IMR-90 (cell line): ENCODE results near the gene PLEKHB2. TPM values are rescaled to one million over a fixed set of nuclear protein-coding genes. Genes with fewer than 3 reads are reported as not detected.

Experiments
- ATAC-seq: fragments of 200-7000 bp; cut with Tn5 transposase; 2 replicates; pipeline ENCODE4 v1.9.1; 2020; ENCODE audit warnings: low read depth, mild to moderate bottlenecking, moderate library complexity
- BruUV-seq: library from RNA; stranded (reverse); fragments of 400-500 nt; replicated peaks from 2 replicates; lab custom pipeline; 2021; lab: Mats Ljungman, UMichigan
- CTCF ChIA-PET: fragments of 300-600 bp; formaldehyde crosslinking; extraction: SDS; loops from one replicate; lab custom pipeline; 2021; ENCODE audit warnings: antibody characterized with exemption; lab: Yijun Ruan, JAX
- POLR2A ChIA-PET: fragments of 300-600 bp; sonication (Branson Sonifier 250); formaldehyde crosslinking; loops from one replicate; lab custom pipeline; 2022; ENCODE audit warnings: antibody characterized with exemption; ENCODE audit not compliant: unreplicated experiment; lab: Charles Lee
- DNase-seq: peaks from one replicate; pipeline ENCODE4 v3.0.0; 2013
- H2AFZ ChIP-seq: replicated peaks from 2 replicates; pipeline ENCODE3; 2013; ENCODE audit warnings: low read length, mild to moderate bottlenecking; ENCODE audit not compliant: poor library complexity
- H2AK5ac ChIP-seq: 2 replicates; pipeline ENCODE4 v1.6.1; 2013; ENCODE audit warnings: low read depth, low read length, inconsistent platforms
- H2AK9ac ChIP-seq: replicated peaks from 2 replicates; pipeline ENCODE3; 2013; ENCODE audit warnings: mild to moderate bottlenecking, low read depth, low read length, moderate library complexity; ENCODE audit not compliant: poor library complexity
- H2BK120ac ChIP-seq: 2 replicates; pipeline ENCODE4 v1.6.1; 2013; ENCODE audit warnings: low read depth, low read length, inconsistent platforms
- H2BK15ac ChIP-seq: 3 replicates; pipeline ENCODE4 v1.6.1; 2013; ENCODE audit warnings: low read depth, low read length, inconsistent platforms
- H2BK20ac ChIP-seq: 2 replicates; pipeline ENCODE4 v1.6.1; 2013; ENCODE audit warnings: low read depth, mild to moderate bottlenecking, inconsistent platforms, low read length, moderate library complexity
- H2BK5ac ChIP-seq: 2 replicates; pipeline ENCODE4 v1.6.1; 2013; ENCODE audit warnings: mild to moderate bottlenecking, low read depth, low read length, inconsistent platforms; ENCODE audit not compliant: poor library complexity, severe bottlenecking
- H3K14ac ChIP-seq: replicated peaks from 2 replicates; pipeline ENCODE4 v1.6.1; 2013; ENCODE audit warnings: low read depth, low read length, inconsistent platforms
- H3K18ac ChIP-seq: 2 replicates; pipeline ENCODE4 v1.6.1; 2013; ENCODE audit warnings: low read depth, low read length, control low read depth
- H3K23ac ChIP-seq: 2 replicates; pipeline ENCODE4 v1.6.1; 2013; ENCODE audit warnings: low read depth, low read length, inconsistent platforms
- H3K27ac ChIP-seq: 2 replicates; pipeline ENCODE4 v1.5.1; 2013; ENCODE audit warnings: mild to moderate bottlenecking, control low read depth, low read length; ENCODE audit not compliant: insufficient read depth
- H3K27me3 ChIP-seq: 2 replicates; pipeline ENCODE4 v1.6.1; 2013; ENCODE audit warnings: low read length; ENCODE audit not compliant: control insufficient read depth, insufficient read depth
- H3K36me3 ChIP-seq: 2 replicates; pipeline ENCODE4 v1.6.1; 2013; ENCODE audit warnings: low read length, mixed read lengths; ENCODE audit not compliant: control insufficient read depth, insufficient read depth
- H3K4ac ChIP-seq: 2 replicates; pipeline ENCODE4 v1.6.1; 2013; ENCODE audit warnings: low read depth, low read length, inconsistent platforms
- H3K4me1 ChIP-seq: 2 replicates; pipeline ENCODE4 v1.6.1; 2013; ENCODE audit warnings: low read length, mixed read lengths; ENCODE audit not compliant: control insufficient read depth, insufficient read depth
- H3K4me2 ChIP-seq: 2 replicates; pipeline ENCODE4 v1.6.1; 2013; ENCODE audit warnings: low read depth, mild to moderate bottlenecking, control low read depth, low read length, moderate library complexity
- H3K4me3 ChIP-seq: 2 replicates; pipeline ENCODE4 v1.5.1; 2013; ENCODE audit warnings: low read depth, mild to moderate bottlenecking, control low read depth, low read length, moderate library complexity; ENCODE audit not compliant: insufficient read depth
- H3K56ac ChIP-seq: 2 replicates; pipeline ENCODE4 v1.6.1; 2013; ENCODE audit warnings: low read length, inconsistent platforms; ENCODE audit not compliant: insufficient read depth; ENCODE audit errors: extremely low read depth
- H3K79me1 ChIP-seq, 2 experiments: 2 replicates each; pipeline ENCODE4 v1.6.1; 2013; ENCODE audit warnings: low read length in 2 of 2, inconsistent platforms in 1 of 2, low read depth in 1 of 2
- H3K9ac ChIP-seq: 2 replicates; pipeline ENCODE4 v1.6.1; 2013; ENCODE audit warnings: low read depth, low read length, control low read depth
- H3K9me1 ChIP-seq: 2 replicates; pipeline ENCODE4 v1.6.1; 2013; ENCODE audit warnings: low read length, inconsistent platforms; ENCODE audit not compliant: insufficient read depth
- H3K9me3 ChIP-seq: 2 replicates; pipeline ENCODE4 v1.6.1; 2013; ENCODE audit warnings: low read length; ENCODE audit not compliant: control insufficient read depth, insufficient read depth
- H4K20me1 ChIP-seq: 2 replicates; pipeline ENCODE4 v1.6.1; 2013; ENCODE audit warnings: low read length, inconsistent platforms; ENCODE audit not compliant: insufficient read depth
- H4K5ac ChIP-seq: 2 replicates; pipeline ENCODE4 v1.6.1; 2013; ENCODE audit warnings: mild to moderate bottlenecking, low read depth, low read length, control low read depth
- H4K8ac ChIP-seq, 2 experiments: 2 replicates each; pipeline ENCODE4 v1.6.1; 2013; ENCODE audit warnings: low read depth in 2 of 2, low read length in 2 of 2, control low read depth in 1 of 2, inconsistent platforms in 1 of 2
- H4K91ac ChIP-seq: 2 replicates; pipeline ENCODE4 v1.6.1; 2013; ENCODE audit warnings: low read depth, low read length, inconsistent platforms; ENCODE audit not compliant: insufficient read depth
- BHLHE40 ChIP-seq: fragments of 150-350 bp; IDR thresholded peaks from 2 replicates; pipeline ENCODE4 v1.6.1; 2016; ENCODE audit warnings: mild to moderate bottlenecking, low read depth, low read length
- CEBPB ChIP-seq: IDR thresholded peaks from 2 replicates; pipeline ENCODE4 v1.6.1; 2012; ENCODE audit warnings: low read depth, low read length, improper control_type of control experiment
- CHD1 ChIP-seq: IDR thresholded peaks from 2 replicates; pipeline ENCODE4 v1.6.1; 2012; ENCODE audit warnings: low read depth, low read length, improper control_type of control experiment
- MAFK ChIP-seq: IDR thresholded peaks from 2 replicates; pipeline ENCODE4 v1.6.1; 2012; ENCODE audit warnings: low read depth, low read length, improper control_type of control experiment
- MAZ ChIP-seq: IDR thresholded peaks from 2 replicates; pipeline ENCODE4 v1.6.1; 2012; ENCODE audit warnings: low read depth, mild to moderate bottlenecking, low read length, improper control_type of control experiment, moderate library complexity, borderline replicate concordance
- MXI1 ChIP-seq: IDR thresholded peaks from 2 replicates; pipeline ENCODE4 v1.6.1; 2012; ENCODE audit warnings: low read depth, mild to moderate bottlenecking, low read length, moderate library complexity, borderline replicate concordance
- NFE2L2 ChIP-seq: fragments of 150-350 bp; IDR thresholded peaks from 2 replicates; pipeline ENCODE4 v1.6.1; 2016; ENCODE audit warnings: low read depth, mild to moderate bottlenecking, low read length
- POLR2A ChIP-seq: IDR thresholded peaks from 2 replicates; pipeline ENCODE4 v1.6.1; 2012; ENCODE audit warnings: mild to moderate bottlenecking, low read depth, low read length
- RAD21 ChIP-seq: IDR thresholded peaks from 2 replicates; pipeline ENCODE4 v1.6.1; 2012; ENCODE audit warnings: low read length, improper control_type of control experiment
- RCOR1 ChIP-seq: IDR thresholded peaks from 2 replicates; pipeline ENCODE4 v1.6.1; 2012; ENCODE audit warnings: mild to moderate bottlenecking, low read length, improper control_type of control experiment; ENCODE audit not compliant: insufficient replicate concordance
- RFX5 ChIP-seq: IDR thresholded peaks from 2 replicates; pipeline ENCODE4 v1.8.0; 2012; ENCODE audit warnings: low read depth, mild to moderate bottlenecking, low read length, moderate library complexity
- SMC3 ChIP-seq: fragments of 150-350 bp; IDR thresholded peaks from 2 replicates; pipeline ENCODE4 v1.6.1; 2016; ENCODE audit warnings: low read depth, mild to moderate bottlenecking, antibody characterized with exemption, low read length, moderate library complexity
- WGBS, 2 experiments: methylation state at CpG; one replicate each; pipeline versions ENCODE4 v1.1.5 to v1.1.7; 2013; ENCODE audit warnings: missing lambda C conversion rate in 2 of 2; ENCODE audit not compliant: insufficient read length in 1 of 2; ENCODE audit errors: extremely low coverage in 2 of 2; 5-methylcytosine and 5-hydroxymethylcytosine counted together
- dilution Hi-C: fragments of 300-500 bp; cut with HindIII; formaldehyde crosslinking; loops from one replicate; pipeline ENCODE4 v1.14.3; 2018; ENCODE audit warnings: low sequenced_read_pairs; ENCODE audit not compliant: unreplicated experiment
- in situ Hi-C: fragments of 300-500 bp; cut with MboI; formaldehyde crosslinking; loops from 3 replicates; pipeline ENCODE4 v1.14.3; 2019; ENCODE audit warnings: low sequenced_read_pairs, inconsistent platforms, mixed read lengths
- intact Hi-C: fragments of 100-400 bp; cut with micrococcal nuclease; formaldehyde crosslinking; loops from 2 replicates; pipeline ENCODE4 v1.10.0; 2022
- polyA plus RNA-seq, 3 experiments: library from polyadenylated mRNA; depleted of rRNA; stranded (reverse); fragments of >200 nt; gene quantifications; 2 replicates each; pipeline ENCODE4 v1.2.3, GENCODE V29; 2012; ENCODE audit warnings: low replicate concordance in 1 of 3
- total RNA-seq: library from RNA; depleted of rRNA; stranded (reverse); fragments of >200 nt; gene quantifications from 2 replicates; pipeline ENCODE4 v1.2.3, GENCODE V29; 2012
- TF ChIP-seq, protein P1 (sequence below): fragments of 150-350 bp; IDR thresholded peaks from 2 replicates; pipeline ENCODE4 v1.6.1; 2016; ENCODE audit warnings: low read depth, mild to moderate bottlenecking, low read length, moderate library complexity, borderline replicate concordance
- TF ChIP-seq, protein P2 (sequence below): conservative IDR thresholded peaks from 2 replicates; pipeline ENCODE4 v1.5.1; 2012; ENCODE audit warnings: mild to moderate bottlenecking, low read depth, low read length, improper control_type of control experiment

The PLEKHB2 gene
- total and polyA plus RNA-seq, 2 of the 4 experiments (the other 2 are of a cell fraction): 62.9 to 82.1 TPM

- Histone ChIP-seq H3K56ac (no peak overlapping the region), H2BK120ac (no peak overlapping the region), H3K79me1 (peaks cover 29 to 73% of the 10 kb centered on the region in 2 experiments), H3K23ac (no peak overlapping the region), H3K4ac (no peak overlapping the region), H3K9me3 (no peaks in the 10 kb centered on the region), H3K27ac (no peak overlapping the region), H3K4me3 (no peak overlapping the region), H3K4me1 (peaks cover 20% of the 10 kb centered on the region), H3K9me1 (peaks cover 28% of the 10 kb centered on the region), H4K8ac (no peak overlapping the region), H4K20me1 (peaks cover 73% of the 10 kb centered on the region), H3K36me3 (peaks cover 33% of the 10 kb centered on the region), H3K14ac (no peak overlapping the region), H4K5ac (no peak overlapping the region), H3K4me2 (no peak overlapping the region), H2BK5ac (no peak overlapping the region), H4K91ac (no peak overlapping the region), H3K18ac (no peak overlapping the region), H2AK5ac (peak overlapping the region; percentile 42; the same call in 1 of the 2 replicates), H2AFZ (peak overlapping the region; percentile 19), H3K9ac (no peak overlapping the region), H2BK15ac (no peak overlapping the region), H3K27me3 (no peaks in the 10 kb centered on the region), H2BK20ac (no peak overlapping the region), H2AK9ac (no peak overlapping the region)
- intact Hi-C loops (loop anchor here (5.0 kb wide), 1 partner anchor 33 kb away; the partner anchor contains the start of gene FAM168B), in situ Hi-C loops (no loop called here), dilution Hi-C loops (no loop called here)
- DNase-seq (no peak), ATAC-seq (no peak)
- no CpG with 5 or more reads among the region's 4 CpGs for WGBS, 2 experiments
- CTCF ChIA-PET: no interaction called here
- TF ChIP-seq CHD1 (no peak), NFE2L2 (no peak), SMC3 (no peak), MXI1 (no peak), POLR2A (no peak), RFX5 (no peak), RAD21 (no peak), CEBPB (no peak), RCOR1 (no peak), MAZ (no peak), BHLHE40 (no peak), MAFK (no peak)
- TF ChIP-seq, protein P1, sequence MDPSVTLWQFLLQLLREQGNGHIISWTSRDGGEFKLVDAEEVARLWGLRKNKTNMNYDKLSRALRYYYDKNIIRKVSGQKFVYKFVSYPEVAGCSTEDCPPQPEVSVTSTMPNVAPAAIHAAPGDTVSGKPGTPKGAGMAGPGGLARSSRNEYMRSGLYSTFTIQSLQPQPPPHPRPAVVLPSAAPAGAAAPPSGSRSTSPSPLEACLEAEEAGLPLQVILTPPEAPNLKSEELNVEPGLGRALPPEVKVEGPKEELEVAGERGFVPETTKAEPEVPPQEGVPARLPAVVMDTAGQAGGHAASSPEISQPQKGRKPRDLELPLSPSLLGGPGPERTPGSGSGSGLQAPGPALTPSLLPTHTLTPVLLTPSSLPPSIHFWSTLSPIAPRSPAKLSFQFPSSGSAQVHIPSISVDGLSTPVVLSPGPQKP: no peak
- TF ChIP-seq, protein P2, sequence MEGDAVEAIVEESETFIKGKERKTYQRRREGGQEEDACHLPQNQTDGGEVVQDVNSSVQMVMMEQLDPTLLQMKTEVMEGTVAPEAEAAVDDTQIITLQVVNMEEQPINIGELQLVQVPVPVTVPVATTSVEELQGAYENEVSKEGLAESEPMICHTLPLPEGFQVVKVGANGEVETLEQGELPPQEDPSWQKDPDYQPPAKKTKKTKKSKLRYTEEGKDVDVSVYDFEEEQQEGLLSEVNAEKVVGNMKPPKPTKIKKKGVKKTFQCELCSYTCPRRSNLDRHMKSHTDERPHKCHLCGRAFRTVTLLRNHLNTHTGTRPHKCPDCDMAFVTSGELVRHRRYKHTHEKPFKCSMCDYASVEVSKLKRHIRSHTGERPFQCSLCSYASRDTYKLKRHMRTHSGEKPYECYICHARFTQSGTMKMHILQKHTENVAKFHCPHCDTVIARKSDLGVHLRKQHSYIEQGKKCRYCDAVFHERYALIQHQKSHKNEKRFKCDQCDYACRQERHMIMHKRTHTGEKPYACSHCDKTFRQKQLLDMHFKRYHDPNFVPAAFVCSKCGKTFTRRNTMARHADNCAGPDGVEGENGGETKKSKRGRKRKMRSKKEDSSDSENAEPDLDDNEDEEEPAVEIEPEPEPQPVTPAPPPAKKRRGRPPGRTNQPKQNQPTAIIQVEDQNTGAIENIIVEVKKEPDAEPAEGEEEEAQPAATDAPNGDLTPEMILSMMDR: no peak
- no TSS peak for BruUV-seq
- POLR2A ChIA-PET: no interaction called here
Observed at GRCh38 chr2:131058920-131059319, 46.2 kb upstream of the PLEKHB2 start.
